Pons (tissue), 1 donor: ENCODE results near the gene FOXE1.

Experiments used
- DNase-seq: peaks from one replicate; pipeline ENCODE4 v3.0.0-alpha.2; 2016; ENCODE audit warnings: low spot score

The FOXE1 gene

GRCh38 chr9:97866848-97867247 lies 13.8 kb downstream of the FOXE1 start:
- DNase-seq: no peak

- no peak for DNase-seq
Measured at GRCh38 chr9:97868859-97869258, 15.8 kb downstream of the FOXE1 start.

- DNase-seq: no peak
Measured at GRCh38 chr9:97873425-97873824, 20.4 kb downstream of the FOXE1 start.

- no peak for DNase-seq
Measured at GRCh38 chr9:97873882-97874281, 20.9 kb downstream of the FOXE1 start.

GRCh38 chr9:97874624-97875023 lies 21.6 kb downstream of the FOXE1 start:
- DNase-seq: no peak

- no peak for DNase-seq
Measured at GRCh38 chr9:97875111-97875510, 22.1 kb downstream of the FOXE1 start.

GRCh38 chr9:97876061-97876460 lies 23.0 kb downstream of the FOXE1 start:
- DNase-seq: no peak

- no peak for DNase-seq
Measured at GRCh38 chr9:97880336-97880735, 27.3 kb downstream of the FOXE1 start.

GRCh38 chr9:97889941-97890887 lies 37.2 kb downstream of the FOXE1 start:
- DNase-seq: no peak

- DNase-seq: no peak
Measured at GRCh38 chr9:97891736-97892135, 38.7 kb downstream of the FOXE1 start.

- no peak for DNase-seq
Measured at GRCh38 chr9:97892421-97892820, 39.4 kb downstream of the FOXE1 start.

GRCh38 chr9:97895211-97895610 lies 42.2 kb downstream of the FOXE1 start:
- DNase-seq: no peak

GRCh38 chr9:97895695-97896332 lies 42.8 kb downstream of the FOXE1 start:
- no peak for DNase-seq

GRCh38 chr9:97900103-97900737 lies 47.2 kb downstream of the FOXE1 start:
- DNase-seq: no peak

- peak; percentile 45 for DNase-seq
Measured at GRCh38 chr9:97900738-97901565, 47.9 kb downstream of the FOXE1 start.

GRCh38 chr9:97903177-97903576 lies 50.2 kb downstream of the FOXE1 start:
- DNase-seq: no peak

GRCh38 chr9:97904725-97905124 lies 51.7 kb downstream of the FOXE1 start:
- DNase-seq: no peak

GRCh38 chr9:97905228-97905627 lies 52.2 kb downstream of the FOXE1 start:
- no peak for DNase-seq
